NCI-H82 treated with DMSO at 0.1 percent for 48 hours (cell line): ENCODE measurements around the gene PAH.
"Not testable (repeated sequence)": the region's sequence is repeated elsewhere in the genome, so short reads cannot be mapped to it uniquely, and the experiment has no call there.

Source experiments
- DNase-seq: peaks from one replicate; lab custom pipeline; 2025; ENCODE audit not compliant: unreplicated experiment; lab: John Stamatoyannopoulos, UW

Gene PAH

DNA sequence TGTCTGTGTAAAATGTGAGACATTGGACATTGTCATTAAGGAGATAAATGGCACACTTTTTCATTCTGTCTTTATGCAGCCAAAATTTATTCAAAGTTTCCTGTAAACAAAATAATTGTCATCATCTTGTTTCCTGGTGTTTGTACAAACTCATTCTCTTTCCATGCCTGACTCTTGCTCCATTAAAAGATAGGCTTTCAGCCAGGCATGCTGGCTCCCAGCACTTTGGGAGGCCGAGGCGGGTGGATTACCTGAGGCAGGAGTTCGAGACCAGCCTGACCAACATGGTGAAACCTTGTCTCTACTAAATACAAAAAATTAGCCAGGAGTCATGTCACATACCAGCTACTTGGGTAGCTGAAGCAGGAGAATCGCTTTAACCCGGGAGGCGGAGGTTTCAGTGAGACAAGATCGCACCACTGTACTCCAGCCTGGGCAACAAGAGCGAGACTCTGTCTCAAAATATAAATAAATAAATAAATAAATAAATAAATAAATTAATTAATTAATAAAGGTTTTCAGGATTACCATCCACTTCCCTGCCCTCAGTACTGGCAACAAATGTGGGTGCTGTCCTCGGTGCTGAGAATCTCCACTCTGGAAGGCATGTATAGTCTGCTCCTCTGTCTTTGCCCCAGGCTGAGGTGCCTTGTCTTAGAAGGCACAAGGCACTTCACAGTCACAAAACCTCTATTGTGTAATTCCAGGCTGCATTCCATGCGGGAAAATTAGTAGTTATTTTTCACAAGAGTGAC lies 83.2 kb downstream of the PAH start:
- no peak for DNase-seq

DNA sequence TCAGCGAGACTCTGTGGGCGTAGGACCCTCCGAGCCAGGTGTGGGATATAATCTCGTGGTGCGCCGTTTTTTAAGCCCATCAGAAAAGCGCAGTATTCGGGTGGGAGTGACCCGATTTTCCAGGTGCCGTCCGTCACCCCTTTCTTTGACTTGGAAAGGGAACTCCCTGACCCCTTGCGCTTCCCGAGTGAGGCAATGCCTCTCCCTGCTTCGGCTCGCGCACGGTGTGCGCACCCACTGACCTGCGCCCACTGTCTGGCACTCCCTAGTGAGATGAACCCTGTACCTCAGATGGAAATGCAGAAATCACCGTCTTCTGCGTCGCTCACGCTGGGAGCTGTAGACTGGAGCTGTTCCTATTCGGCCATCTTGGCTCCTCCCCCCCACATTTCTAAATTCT lies 84.2 kb downstream of the PAH start:
- not testable (repeated sequence) for DNase-seq

DNA sequence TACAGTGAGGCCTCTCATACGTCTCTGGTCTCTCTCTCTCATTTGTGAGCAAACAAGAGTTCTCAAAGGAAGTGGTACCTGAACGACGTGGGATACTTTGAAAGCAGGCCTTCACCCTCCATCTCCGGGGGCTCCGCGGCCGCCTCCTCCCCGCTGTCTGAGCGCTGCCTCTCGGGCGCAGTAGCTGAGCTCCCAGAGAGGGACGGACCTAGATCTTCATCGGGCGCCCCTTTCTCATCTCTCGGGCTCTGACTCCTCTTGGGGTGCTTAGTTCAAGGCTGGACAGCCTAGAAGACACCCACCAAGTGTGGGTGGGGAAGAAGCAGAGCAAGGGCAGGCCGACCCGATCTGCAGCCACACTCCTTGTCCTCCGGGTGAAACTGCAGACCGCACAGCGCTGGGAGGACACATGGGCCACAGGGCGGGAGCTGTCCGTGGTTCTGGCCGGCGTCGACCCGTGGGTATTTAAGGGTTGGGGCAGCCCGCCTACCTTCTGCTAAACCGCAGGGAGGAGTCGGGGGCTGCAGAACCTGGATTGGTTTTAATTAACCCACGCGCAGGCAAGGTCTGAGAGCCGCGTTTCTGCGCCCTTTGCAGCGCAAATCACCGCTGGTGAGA lies 92.7 kb downstream of the PAH start:
- no peak for DNase-seq

DNA sequence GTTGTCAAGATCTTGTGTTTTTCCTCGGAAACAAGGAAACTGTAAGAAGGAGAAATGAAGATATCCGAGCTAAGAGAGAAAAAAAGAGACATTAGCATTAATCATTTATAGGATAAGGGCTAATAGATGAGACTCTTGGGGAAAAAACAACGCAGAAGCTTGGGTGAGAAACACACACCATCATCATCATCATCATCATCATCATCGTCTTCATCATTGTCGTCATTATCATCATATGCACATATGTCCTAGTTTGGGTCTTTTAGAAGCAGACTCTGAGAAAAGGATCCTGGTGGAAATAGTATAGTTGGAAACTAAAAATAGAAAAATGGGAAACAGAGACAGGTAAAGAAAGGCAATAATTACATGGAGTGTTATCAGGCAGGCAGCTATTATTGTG lies 95.9 kb downstream of the PAH start:
- no peak for DNase-seq

GRCh38 chr12:102816816-102817434 lies 100.1 kb downstream of the PAH start:
- DNase-seq: peak; percentile 19

GRCh38 chr12:102814691-102815367 lies 102.2 kb downstream of the PAH start:
- no peak for DNase-seq

GRCh38 chr12:102812344-102812743 lies 104.7 kb downstream of the PAH start:
- DNase-seq: no peak

GRCh38 chr12:102811110-102811737 lies 105.8 kb downstream of the PAH start:
- DNase-seq: peak; percentile 9

DNA sequence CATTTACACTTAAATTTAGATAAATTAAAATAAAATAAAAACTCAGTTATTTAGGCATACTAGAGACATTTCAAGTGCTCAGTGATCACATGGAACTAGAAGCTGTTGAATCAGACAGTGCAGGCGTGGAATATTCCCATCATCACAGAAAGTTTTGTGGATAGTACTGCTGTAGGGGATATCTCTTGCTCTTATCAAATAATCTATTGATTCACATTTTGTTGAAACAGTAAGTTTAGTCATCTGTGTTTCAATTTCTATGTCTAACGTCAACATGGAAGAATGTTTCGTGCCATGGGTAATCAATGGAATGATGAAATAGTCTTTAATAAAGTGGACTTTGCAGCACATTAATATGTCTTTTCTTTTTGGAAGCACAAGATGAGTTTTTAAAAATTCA lies 108.6 kb downstream of the PAH start:
- no peak for DNase-seq

GRCh38 chr12:102806592-102806991 lies 110.5 kb downstream of the PAH start:
- DNase-seq: no peak

- DNase-seq: no peak
Measured at GRCh38 chr12:102806110-102806509, 110.9 kb downstream of the PAH start.

- no peak for DNase-seq
Measured at GRCh38 chr12:102800565-102800964, 116.5 kb downstream of the PAH start.

DNA sequence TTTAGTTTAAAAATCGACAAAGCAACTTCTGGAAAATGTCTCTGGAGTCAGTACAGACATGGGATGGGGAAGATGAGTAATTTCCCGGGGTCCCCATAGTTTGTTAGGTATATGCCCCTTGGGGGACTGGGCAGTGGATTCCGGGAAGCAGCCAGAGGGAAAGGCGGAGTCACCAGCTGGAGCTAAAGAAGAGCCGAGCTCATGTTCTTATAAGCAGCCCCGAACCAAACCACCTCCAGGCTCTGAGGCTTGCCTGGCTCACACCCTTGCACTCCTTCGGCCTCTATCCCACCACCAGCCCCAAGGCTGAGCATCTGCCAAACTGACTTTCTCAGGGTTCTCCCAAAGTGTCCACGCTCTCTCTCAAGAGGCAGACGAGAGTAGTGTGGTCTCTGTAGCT lies 117.8 kb downstream of the PAH start:
- no peak for DNase-seq

GRCh38 chr12:102797528-102797927 lies 119.5 kb downstream of the PAH start:
- no peak for DNase-seq

DNA sequence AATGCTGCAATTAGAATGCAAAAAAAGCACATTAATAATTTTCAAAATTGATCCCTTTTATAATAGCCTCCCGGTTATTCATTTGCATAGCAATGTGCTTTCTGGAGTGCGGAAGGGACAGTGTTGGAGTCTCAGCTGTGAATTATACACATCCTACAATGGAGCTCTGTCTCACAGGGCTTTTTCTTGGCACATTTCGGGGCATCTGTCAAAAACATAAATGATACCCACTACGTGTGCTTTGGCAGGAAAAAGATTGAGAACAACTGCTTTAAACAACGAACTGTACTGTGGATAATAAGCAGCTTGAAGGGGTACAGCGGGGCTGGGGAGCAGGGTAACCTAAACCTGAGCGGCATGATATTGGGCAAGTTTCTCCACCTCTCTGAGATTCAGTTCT lies 123.1 kb downstream of the PAH start:
- DNase-seq: no peak
